HG03565 (cell line): ENCODE results near the gene SIPA1L3.
"Not testable (repeated sequence)": the region's sequence is repeated elsewhere in the genome, so short reads cannot be mapped to it uniquely, and the experiment has no call there.

Source experiments
- ATAC-seq: cut with Tn5 transposase; IDR thresholded peaks from one replicate; pipeline ENCODE4 v1.9.1; 2021; ENCODE audit warnings: mild to moderate bottlenecking, moderate library complexity; ENCODE audit not compliant: unreplicated experiment

SIPA1L3 gene

GRCh38 chr19:37906869-37907734 lies at the start of gene SIPA1L3:
SIPA1L3 (plus strand) TSS chr19:37907208; CDS start chr19:38081566, 174,358 bp downstream.
- peak; percentile 81 for ATAC-seq

DNA sequence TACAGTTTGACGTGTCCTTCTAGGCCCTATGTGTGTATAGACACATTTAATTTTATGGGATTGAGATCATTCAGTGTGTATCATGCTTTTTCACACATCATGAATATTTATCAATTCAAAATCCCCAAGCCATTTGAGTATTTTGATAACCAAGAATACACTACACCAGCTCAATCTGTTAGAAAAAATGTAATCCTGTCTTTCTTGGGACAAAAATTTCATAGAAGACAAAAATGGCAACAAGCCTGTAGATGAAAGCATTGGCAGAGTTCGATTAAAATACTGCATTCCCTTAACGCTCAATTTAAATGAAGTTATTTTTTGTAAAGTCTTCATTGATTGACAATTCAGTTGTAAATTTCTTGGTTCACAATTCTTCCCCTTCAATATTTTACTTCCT lies 42.5 kb upstream of the SIPA1L3 start:
- ATAC-seq = no peak

- ATAC-seq = not testable (repeated sequence)
These were observed 41.1 kb upstream of the SIPA1L3 start for GRCh38 chr19:37865930-37866329.

DNA sequence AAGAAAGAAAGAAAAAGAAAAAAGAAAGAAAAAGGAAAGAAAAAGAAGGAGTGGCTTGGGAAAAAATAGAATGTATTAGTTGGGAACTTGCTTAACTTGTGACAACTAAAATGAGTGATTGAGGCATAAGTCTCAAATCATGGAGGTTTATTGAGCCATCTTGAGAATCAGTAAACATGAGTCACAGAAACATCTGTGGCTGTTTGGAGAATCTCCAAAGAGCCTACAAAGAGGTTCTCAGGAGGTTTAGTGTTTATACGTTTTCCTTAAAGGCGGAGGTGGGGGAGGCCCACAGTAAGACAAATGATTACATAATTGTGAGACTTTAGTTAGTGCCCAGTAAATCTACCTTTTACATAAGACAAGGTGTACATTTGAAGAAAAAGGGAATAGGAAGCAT lies 39.2 kb upstream of the SIPA1L3 start:
- no peak for ATAC-seq

- no peak for ATAC-seq
These were observed 37.2 kb upstream of the SIPA1L3 start for GRCh38 chr19:37869766-37870340.

GRCh38 chr19:37872383-37872782 lies 34.6 kb upstream of the SIPA1L3 start:
- no peak for ATAC-seq

DNA sequence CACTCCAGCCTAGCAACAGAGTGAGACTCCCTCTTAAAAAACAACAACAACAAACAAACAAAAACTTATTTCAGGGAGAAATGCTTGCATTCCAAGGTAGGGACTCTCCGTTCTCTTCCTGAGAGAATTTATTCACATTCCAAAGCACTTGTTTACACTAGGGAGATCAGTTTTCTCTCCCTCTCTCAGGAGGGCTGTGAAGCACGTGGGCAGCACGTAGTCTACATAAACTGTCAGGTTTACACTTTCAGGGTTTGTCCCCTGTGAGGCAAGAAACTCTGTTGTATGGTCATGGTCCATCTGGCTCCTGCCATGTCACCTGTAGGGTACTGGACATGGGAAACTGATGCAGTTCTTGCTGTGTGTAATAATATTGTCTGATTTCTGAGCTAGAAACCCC lies 32.2 kb upstream of the SIPA1L3 start:
- ATAC-seq = no peak

GRCh38 chr19:37876032-37876431 lies 31.0 kb upstream of the SIPA1L3 start:
- ATAC-seq = no peak

DNA sequence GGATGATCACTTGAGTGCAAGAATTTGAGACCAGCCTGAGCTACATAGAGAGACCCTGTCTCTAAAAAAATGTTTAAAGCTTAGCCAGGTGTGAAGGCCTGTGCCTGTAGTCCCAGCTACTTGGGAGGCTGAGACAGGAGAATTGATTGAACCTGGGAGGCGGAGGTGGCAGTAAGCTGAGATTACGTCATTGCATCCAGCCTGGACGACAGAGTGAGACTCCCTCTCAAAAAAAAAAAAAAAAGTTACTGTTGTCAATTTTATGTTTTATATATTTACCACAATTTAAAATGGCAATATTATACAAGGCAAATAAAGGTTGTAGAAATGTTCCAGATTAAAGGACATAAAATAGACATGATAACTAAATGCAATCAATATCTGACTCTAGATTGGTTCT lies 29.9 kb upstream of the SIPA1L3 start:
- ATAC-seq = no peak

GRCh38 chr19:37885392-37885791 lies 21.6 kb upstream of the SIPA1L3 start:
- no peak for ATAC-seq

DNA sequence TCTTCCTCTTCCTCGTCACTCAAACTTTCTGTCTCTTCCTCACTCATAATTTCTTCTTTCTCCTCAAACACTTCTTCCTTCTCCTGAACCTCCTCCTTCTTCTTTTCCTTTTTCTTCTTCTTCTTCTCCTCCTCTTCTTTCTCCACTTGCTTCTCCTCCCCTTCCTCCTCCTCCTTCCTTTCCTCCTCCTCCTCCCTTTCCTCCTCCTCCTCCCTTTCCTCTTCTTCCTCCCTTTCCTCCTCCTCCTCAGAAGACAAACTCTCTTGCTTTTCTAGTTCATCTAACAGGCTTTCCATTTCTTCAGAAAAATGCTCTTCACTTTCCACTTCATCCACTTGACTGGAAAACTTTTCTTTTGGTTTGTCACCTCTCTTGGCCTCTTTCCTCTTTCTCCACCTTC lies 20.4 kb upstream of the SIPA1L3 start:
- ATAC-seq = no peak

GRCh38 chr19:37893845-37894575 lies 13.0 kb upstream of the SIPA1L3 start:
- ATAC-seq = no peak

GRCh38 chr19:37896180-37896579 lies 10.8 kb upstream of the SIPA1L3 start:
- no peak for ATAC-seq

DNA sequence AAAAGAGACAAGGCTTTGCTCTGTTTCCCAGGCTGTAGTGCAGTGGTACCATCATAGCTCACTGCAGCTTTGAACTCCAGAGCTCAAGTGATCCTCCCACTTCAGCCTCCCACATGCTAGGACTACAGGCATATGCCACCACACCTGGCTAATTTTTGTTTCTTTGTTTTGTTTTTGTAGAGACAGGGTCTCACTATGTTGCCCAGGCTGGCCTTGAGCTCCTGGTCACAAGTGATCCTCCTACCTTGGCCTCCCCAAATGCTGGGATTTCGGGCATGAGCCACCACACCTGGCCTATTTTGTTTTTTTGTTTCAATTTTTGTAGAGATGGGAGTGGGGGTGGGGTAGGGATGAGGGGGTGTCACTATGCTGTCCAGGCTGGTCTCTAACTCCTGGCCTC lies 7.6 kb upstream of the SIPA1L3 start:
- ATAC-seq = no peak

- no peak for ATAC-seq
These were observed 7.0 kb upstream of the SIPA1L3 start for GRCh38 chr19:37899966-37900365.

GRCh38 chr19:37902668-37903067 lies 4.3 kb upstream of the SIPA1L3 start:
- ATAC-seq = no peak

DNA sequence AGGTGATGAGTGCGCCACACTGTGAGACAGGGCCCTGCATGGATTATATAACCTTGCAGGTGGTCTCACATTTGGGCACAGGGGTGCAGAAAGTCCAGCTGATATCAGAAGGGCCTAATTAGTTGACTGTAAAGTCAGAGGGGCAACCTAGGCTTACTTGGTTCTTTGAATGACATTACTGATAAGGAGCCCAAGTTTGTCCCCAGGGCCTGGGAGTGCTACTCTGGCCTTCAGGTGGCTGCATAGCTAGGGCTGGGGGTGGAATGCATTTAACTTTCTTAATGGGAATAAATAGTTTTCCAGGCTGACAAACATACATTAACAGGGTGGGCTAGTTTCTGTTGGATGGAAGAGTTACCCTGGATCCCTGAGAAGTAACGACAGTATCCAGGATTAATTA lies 3.9 kb upstream of the SIPA1L3 start:
- no peak for ATAC-seq

DNA sequence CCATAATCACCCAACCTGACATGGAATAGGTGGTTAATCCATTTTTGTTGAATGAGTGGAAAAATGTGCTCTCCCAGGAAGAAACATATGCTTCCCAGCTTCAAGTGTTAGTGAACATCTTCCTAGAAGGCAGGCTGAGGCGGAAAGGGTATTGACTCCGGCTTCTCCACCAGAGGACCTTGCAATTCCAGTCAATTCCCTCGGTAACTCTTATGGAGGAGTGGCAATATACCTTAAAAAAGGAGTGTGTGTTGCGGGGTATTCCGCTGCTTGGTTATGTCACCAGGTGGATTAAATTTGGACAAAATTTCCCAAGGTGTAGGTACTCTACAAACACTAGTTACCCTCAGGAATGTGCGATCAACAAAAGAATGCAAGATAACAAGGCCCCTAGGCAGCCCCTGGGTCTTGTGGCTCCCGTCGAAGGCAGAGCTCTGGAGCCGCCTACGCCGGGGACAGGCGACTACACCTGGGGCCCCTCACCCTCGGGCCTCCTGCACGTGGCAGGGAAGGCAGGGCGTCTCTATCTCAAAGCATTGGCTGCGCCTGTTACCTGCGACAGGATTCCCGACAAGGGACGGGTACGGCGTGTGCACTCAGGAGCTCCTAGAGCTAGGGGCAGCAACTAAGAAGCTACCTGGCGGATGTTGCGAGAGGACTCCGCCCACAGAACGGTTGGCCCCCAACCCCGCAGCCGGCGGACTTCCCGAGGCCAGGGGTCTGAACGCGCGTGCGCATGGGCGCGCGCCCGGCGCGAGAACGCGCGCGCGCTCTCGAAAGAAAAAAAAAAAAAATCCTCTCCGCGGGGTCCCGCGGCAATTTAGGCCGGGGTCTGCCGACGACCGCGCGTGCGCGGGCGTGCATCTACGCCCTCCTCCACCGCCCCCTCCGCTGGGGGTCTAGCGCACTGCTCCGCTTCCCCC lies 801 bp upstream of the SIPA1L3 start, which contains the start of gene WDR87:
Gene WDR87, minus strand, starts transcription at position 649 of the 923 bp plus-strand sequence. CDS start 8,355 bp downstream, outside the sequence.
- no peak for ATAC-seq

DNA sequence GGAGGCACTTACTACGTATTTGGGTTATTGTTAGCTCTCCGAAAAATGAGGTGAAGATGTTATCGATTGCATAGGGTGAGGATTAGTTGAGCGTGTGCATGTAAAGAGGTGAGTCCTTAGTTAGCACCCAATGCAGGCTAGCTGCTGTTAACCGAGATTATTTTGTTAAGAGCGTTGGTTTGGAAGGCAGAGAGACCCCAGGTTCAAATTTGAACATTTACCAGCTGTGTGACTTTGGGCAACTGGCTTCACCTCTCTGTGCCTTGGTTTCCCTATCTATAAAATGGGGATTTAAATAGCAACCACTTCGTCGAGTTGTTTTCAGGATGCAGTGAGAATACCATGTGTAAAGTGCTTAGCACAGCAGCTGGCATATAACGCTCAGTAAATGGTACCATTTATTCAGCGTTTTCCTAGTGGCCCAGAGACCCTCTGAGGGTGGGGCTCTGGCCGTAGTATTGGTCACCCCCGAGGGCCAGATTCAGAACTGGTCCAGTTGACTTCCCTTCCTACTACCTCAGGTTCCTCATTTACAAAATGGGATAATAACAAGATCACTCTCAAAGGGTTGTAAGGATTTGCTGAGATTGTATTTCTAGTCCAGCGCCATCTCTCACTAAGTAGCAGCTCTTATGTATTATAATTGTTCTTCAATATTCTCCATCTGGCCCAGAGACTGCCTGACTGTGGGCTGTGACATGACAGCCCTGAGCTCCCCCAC lies 887 bp downstream of the SIPA1L3 start:
- no peak for ATAC-seq

- ATAC-seq = no peak
These were observed 2.7 kb downstream of the SIPA1L3 start for GRCh38 chr19:37909661-37910199.
